NCI-H1436 (cell line): ENCODE data around the gene TNFRSF18.

Experiments used
- DNase-seq: peaks from one replicate; lab custom pipeline; 2025; lab: John Stamatoyannopoulos, UW

TNFRSF18 gene

GRCh38 chr1:1227386-1227785 is 21.0 kb upstream of the TNFRSF18 start:
- no peak for DNase-seq

- DNase-seq: no peak
These were observed 20.4 kb upstream of the TNFRSF18 start for GRCh38 chr1:1226566-1227362.

GRCh38 chr1:1225913-1226312 is 19.5 kb upstream of the TNFRSF18 start:
- no peak for DNase-seq

GRCh38 chr1:1225238-1225845 is 18.9 kb upstream of the TNFRSF18 start:
- DNase-seq: no peak

GRCh38 chr1:1223891-1224290 is 17.5 kb upstream of the TNFRSF18 start:
- no peak for DNase-seq

- no peak for DNase-seq
These were observed 16.9 kb upstream of the TNFRSF18 start for GRCh38 chr1:1223321-1223720.

- no peak for DNase-seq
These were observed 16.3 kb upstream of the TNFRSF18 start for GRCh38 chr1:1222575-1223225.

- no peak for DNase-seq
These were observed 15.6 kb upstream of the TNFRSF18 start for GRCh38 chr1:1221887-1222574.

- no peak for DNase-seq
These were observed 13.8 kb upstream of the TNFRSF18 start for GRCh38 chr1:1220197-1220596.

- no peak for DNase-seq
These were observed 12.9 kb upstream of the TNFRSF18 start for GRCh38 chr1:1219341-1219740.

GRCh38 chr1:1218524-1219200 is 12.3 kb upstream of the TNFRSF18 start:
- DNase-seq: no peak

- DNase-seq: no peak
These were observed 11.5 kb upstream of the TNFRSF18 start for GRCh38 chr1:1217621-1218523.

- DNase-seq: no peak
These were observed 10.6 kb upstream of the TNFRSF18 start for GRCh38 chr1:1216770-1217620.

GRCh38 chr1:1215881-1216605 is 9.7 kb upstream of the TNFRSF18 start:
- no peak for DNase-seq

GRCh38 chr1:1215080-1215676 is 8.8 kb upstream of the TNFRSF18 start:
- DNase-seq: no peak

GRCh38 chr1:1213345-1214265 is 7.2 kb upstream of the TNFRSF18 start, which contains the start of gene TNFRSF4:
Gene TNFRSF4, minus strand, starts transcription at chr1:1214153. Its CDS starts 26 bp downstream, at chr1:1214127.
- no peak for DNase-seq

GRCh38 chr1:1212780-1213344 is 6.5 kb upstream of the TNFRSF18 start:
- no peak for DNase-seq
